ENCODE data around the gene RANBP3.
"Not testable (repeated sequence)": the region's sequence is repeated elsewhere in the genome, so short reads cannot be mapped to it uniquely, and the experiment has no call there.

The RANBP3 gene

GRCh38 chr19:5963259-5963658 lies 14.7 kb downstream of the RANBP3 start:
- DNase-seq = not testable (repeated sequence)

GRCh38 chr19:5961969-5962945 lies 15.7 kb downstream of the RANBP3 start:
- peak; percentile 48 to 61 for DNase-seq

- DNase-seq = not testable (repeated sequence)
Observed at GRCh38 chr19:5961641-5961968, 16.3 kb downstream of the RANBP3 start.

DNA sequence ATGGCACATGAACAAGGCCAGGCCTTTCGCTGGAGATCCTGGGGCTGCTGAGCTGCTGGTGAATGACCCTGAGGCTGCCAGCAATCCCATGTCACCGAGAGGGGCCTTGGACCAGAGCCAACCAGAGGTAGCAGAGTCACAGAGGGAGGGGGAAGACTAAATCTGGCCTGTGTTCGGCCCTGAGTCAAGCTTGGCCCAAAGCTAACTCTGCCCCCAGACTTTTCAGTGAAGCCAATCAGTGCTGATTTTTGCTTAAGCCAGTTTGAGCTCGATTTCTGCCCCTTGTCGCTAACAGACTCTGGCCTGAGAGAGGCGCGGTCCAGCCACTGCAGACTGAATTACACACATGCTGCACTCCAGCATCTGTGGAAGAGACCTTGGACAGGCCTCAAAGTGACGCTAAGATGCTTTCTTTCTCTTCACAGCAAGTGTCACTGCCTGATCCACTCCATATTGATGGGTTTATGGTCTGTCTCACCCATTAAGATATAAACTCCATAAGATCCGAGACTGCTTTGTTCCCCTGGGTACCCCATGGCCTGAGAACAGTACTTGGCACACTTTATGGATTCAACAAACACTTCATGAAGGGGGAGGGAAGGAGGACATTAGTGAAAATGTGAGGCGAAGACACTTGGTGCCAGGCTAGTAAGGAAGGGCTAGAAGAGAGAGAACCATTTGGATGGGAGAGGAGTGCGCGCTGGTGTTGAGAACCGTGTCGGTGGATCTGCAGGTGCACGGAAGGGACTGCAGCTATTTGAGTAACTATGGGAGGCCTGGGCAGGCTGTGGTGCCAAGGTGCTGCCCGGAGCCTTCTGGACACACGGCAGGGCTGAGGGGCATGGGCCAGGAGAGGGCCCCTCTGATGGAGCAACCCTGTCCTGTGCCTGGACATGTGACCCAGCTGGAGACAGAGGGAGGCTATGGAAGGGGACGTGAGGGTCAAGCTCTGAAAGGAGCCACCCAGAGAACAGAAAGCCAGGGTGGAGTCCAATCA lies 17.6 kb downstream of the RANBP3 start:
- DNase-seq = no peak

- DNase-seq = no peak
Observed at GRCh38 chr19:5959260-5960004, 18.5 kb downstream of the RANBP3 start.

DNA sequence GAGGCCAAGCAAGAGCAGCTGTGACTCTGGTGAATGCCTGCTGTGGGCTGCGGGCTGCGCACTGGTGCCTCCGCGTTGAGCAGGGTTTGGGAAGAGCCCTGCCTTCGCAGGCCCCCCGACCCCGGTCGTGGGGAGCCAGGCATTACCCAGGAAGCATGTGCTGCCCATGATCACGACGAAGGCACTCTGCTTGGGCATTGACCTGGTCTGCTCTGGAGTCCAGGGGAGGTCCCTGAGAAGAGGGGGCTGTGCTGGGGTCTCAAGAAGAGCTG lies 19.2 kb downstream of the RANBP3 start:
- no peak for DNase-seq

GRCh38 chr19:5958074-5958850 lies 19.7 kb downstream of the RANBP3 start:
- no peak for DNase-seq

DNA sequence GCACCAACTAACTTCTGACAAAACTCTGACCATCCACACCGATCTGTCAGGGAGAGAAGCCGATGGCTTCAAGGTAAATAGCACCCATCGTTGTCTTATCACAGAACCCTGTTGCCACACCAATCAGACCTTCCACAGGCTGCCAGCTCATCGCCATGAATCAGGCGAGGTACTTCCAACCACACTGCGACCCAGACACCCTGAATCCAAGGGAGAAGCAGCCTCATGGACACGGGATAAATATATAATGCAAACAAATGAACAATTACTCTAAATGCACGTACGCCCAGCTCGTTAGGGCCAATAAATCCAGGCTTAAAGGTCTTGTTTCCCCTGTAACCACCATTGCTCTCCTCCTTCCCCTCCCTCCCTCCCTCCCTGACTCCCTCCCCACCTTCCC lies 20.8 kb downstream of the RANBP3 start:
- DNase-seq = no peak

DNA sequence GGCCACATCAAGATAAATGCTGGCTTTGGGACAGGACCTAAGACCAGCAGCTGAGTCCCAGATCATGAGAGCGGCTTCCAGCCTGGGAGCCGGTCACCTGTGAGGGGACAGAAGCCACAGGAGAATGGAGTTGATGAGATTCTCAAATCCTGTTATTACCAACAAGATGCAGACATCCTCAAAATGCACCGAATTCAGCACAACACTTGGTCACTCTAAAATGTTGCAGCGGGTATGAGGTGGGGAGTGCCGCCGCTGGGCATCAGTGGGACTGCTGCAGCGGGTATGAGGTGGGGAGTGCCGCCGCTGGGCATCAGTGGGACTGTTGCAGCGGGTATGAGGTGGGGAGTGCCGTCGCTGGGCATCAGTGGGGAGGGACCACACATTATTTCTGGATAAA lies 21.2 kb downstream of the RANBP3 start:
- no peak for DNase-seq

- no peak for DNase-seq
Observed at GRCh38 chr19:5956323-5956722, 21.6 kb downstream of the RANBP3 start.

DNA sequence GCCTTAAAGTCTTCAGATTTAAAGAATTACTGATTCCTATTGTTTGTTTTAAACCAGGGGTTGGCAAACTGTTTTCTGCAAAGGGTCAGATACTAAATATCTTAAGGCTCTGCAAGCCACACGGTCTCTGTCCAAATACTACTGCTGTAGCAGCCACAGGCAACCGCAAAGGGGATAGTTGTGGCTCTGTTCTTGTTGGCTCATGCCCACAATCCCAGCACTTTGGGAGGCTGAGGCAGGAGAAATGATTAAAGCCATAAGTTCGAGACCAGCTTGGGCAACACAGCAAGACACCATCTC lies 22.4 kb downstream of the RANBP3 start:
- DNase-seq = no peak

DNA sequence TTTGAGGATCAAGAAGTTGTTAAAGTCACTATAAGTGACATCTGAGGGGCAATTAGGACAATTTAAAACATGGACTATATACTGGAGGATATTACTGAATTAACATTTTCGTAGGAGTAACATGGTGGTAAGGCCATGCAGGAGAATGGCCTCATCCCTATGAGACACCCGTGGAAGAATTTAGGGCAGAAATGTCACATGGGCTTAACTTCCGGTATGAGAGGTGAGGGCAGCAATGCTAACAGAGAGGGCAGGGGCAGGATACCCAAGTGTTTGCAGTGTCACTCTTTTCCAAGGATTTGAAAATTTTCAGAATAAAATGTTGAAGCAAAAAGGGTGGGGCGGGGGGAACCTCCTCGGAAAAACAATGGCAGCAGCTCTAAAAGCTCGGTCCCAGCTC lies 23.6 kb downstream of the RANBP3 start:
- DNase-seq = no peak

DNA sequence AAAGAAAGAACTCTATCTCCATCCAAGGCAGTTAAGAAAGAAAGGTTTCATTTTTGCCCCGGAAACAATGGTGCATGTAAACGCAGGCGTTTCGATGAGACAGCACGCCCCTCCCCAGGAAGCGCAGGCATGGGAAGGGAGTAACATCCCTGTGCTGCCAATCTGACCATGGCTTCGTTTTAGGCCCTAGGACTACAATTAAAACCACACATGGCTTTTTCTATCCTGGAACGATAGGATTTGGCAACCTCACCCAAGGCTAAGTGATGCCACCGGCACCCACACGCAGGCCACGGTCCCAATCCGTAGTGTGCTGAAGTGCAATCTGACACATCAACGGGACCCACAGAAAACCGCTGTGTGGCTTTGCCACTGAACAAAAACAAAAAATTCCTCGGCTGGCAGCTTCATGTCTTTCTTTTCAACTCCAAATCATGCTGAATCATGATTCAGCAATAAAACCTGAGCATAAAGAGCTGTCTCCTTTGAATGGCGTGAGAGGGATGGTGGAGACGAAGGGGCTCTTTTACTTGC lies 24.2 kb downstream of the RANBP3 start:
- peak; percentile 41 to 58 for DNase-seq

- no peak for DNase-seq
Observed at GRCh38 chr19:5953030-5953589, 24.8 kb downstream of the RANBP3 start.

GRCh38 chr19:5952193-5953029 lies 25.5 kb downstream of the RANBP3 start:
- DNase-seq = no peak

- DNase-seq = no peak
Observed at GRCh38 chr19:5951338-5951861, 26.5 kb downstream of the RANBP3 start.

DNA sequence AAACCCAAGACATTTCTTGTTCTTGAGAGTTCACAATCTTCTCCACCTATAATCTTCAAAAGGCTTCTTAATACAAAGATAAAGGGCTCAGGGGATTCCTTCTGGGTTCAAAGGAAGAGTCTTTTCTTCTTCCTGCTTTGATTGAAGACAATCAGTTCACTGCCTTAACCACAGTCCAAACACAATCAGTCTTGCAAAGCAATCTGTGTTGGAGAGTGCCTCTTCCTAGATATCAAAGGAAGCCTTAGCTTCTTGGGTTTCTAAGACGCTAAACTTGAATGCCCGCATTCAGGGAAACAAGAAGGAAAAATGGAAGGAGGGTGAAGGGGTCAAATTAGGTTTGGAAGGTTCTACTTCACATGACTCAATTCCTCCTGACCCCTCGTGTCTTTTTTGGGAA lies 27.2 kb downstream of the RANBP3 start:
- DNase-seq = no peak

DNA sequence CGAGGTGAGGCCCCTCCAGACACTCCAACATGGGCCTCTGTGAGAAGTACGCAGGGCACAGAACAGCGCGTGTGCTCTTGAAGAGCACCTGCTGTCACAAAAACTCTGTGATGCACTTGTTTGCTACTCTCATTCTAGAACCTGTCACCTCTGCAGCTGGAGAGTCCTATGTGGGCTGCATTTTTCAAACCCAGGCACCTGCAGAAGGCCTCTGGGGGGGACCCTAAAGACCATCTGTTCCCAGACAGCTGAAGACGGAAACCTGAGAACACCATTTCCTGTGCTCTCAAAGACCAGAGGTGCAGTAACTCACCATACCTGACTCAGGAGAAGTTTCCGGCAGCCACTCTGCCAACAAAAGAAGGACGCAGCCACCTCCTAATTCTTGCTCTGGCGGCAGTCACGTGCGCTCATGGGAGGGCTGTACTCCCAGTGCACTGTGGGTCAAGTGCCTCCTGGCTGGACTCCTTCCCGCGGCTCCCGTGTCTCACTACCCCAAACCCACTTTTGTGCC lies 28.1 kb downstream of the RANBP3 start:
- DNase-seq = peak; percentile 40 to 51

DNA sequence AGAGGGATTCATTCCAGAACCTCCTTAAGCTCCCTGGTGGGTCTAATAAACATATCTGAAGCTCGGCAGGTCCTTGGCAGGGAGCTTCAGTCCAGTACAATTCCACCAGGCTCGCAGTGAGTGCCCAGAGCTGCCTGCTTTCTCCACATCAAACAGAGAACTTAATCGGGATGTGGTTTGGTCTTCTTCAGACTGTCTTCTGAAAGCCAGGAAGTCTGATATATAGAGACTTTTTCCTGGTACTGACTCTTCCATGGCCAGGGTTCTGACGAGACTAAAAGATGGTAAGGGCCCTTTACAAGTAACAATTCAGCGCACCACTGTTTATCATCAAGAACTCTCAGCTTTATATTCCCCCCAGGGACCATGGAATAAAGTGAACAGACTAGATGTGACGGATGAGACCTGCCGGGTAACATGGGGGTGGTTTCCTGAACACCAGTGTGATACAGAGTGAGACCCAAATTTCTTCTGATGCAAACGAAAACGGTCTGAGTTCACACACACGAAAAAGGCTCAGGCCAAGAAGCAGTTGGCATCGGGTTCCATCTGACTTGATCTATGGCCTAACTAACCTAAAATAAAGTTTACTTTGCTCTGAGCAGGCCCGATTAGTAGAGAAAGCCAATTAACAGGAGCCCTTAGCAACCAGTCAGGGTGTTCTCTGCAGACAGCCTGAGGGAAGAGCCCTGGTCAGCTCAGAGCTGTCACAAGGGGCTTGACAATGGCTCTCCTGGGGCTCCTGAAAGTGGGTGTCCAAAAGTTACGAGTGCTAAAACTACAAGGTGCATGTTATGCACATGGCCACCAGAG lies 29.0 kb downstream of the RANBP3 start:
- DNase-seq = peak; percentile 14 to 38

DNA sequence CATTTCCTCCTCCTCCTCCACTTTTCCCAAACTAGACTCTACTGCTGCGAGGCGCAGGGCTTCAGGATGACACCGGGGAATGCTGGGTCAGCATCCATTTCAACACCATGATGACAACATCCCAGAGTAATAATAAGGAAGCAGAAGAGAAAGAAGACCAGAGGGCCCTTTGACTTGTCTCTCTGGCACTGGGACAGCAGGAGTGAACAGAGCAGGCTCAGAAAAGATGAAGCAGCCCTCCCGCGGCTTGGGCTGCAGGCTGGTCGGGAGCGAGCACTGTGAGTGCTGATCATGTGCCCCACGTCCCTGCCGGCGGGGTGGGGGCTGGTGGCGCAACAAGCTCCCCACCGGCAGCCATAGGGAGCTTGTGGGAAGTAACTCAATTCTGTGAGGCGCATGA lies 30.5 kb downstream of the RANBP3 start:
- DNase-seq = no peak
